Thymus (tissue), 11 donors: ENCODE results near the gene PPP2R5E. TPM values are rescaled to one million over a fixed set of nuclear protein-coding genes. Genes with fewer than 3 reads are reported as not detected.
"Not testable (repeated sequence)": the region's sequence is repeated elsewhere in the genome, so short reads cannot be mapped to it uniquely, and the experiment has no call there.

Experiments
- DNase-seq, 9 donors: peaks; one replicate each; pipeline ENCODE4 v3.0.0-alpha.2; 2013; ENCODE audit warnings: low spot score in 9 of 9, low read depth in 6 of 9, missing footprints in 1 of 9
- H3K27ac ChIP-seq, 2 donors: one replicate each; pipeline ENCODE4 v1.5.1; 2013; ENCODE audit warnings: control low read depth in 1 of 2, low read depth in 1 of 2, low read length in 1 of 2, mild to moderate bottlenecking in 1 of 2, moderate library complexity in 1 of 2
- H3K27me3 ChIP-seq, 2 donors: one replicate each; pipeline ENCODE4 v1.5.1; 2013; ENCODE audit warnings: low read length in 1 of 2; ENCODE audit not compliant: control insufficient read depth in 2 of 2, insufficient read depth in 1 of 2
- H3K36me3 ChIP-seq, 2 donors: one replicate each; pipeline ENCODE4 v1.5.1; 2013; ENCODE audit warnings: low read length in 1 of 2, mild to moderate bottlenecking in 1 of 2, moderate library complexity in 1 of 2; ENCODE audit not compliant: control insufficient read depth in 2 of 2, insufficient read depth in 2 of 2
- H3K4me1 ChIP-seq, 2 donors: one replicate each; pipeline ENCODE4 v1.5.1; 2013; ENCODE audit warnings: low read length in 2 of 2; ENCODE audit not compliant: control insufficient read depth in 2 of 2, insufficient read depth in 2 of 2
- H3K4me3 ChIP-seq, 2 donors: one replicate each; pipeline ENCODE4 v1.5.1; 2013; ENCODE audit warnings: low read length in 2 of 2, control low read depth in 1 of 2, mild to moderate bottlenecking in 1 of 2
- H3K9me3 ChIP-seq, 2 donors: one replicate each; pipeline ENCODE4 v1.5.1; 2013; ENCODE audit warnings: low read length in 1 of 2, mild to moderate bottlenecking in 1 of 2; ENCODE audit not compliant: control insufficient read depth in 2 of 2, insufficient read depth in 1 of 2
- WGBS: extraction: QIAGEN DNeasy Blood & Tissue Kit; methylation state at CpG from one replicate; pipeline ENCODE4 v1.1.7; 2013; 5-methylcytosine and 5-hydroxymethylcytosine counted together
- polyA plus RNA-seq: library from polyadenylated mRNA; stranded (reverse); fragments of 200-250 nt; gene quantifications from one replicate; pipeline ENCODE4 v1.2.3, GENCODE V29; 2013
- total RNA-seq: library from RNA; stranded (reverse); fragments of 120-200 nt; gene quantifications from one replicate; pipeline ENCODE4 v1.2.4, GENCODE V29; 2013
- donor health status: healthy.

Gene PPP2R5E
- total and polyA plus RNA-seq, 2 donors: 10.4 to 14.6 TPM

DNA sequence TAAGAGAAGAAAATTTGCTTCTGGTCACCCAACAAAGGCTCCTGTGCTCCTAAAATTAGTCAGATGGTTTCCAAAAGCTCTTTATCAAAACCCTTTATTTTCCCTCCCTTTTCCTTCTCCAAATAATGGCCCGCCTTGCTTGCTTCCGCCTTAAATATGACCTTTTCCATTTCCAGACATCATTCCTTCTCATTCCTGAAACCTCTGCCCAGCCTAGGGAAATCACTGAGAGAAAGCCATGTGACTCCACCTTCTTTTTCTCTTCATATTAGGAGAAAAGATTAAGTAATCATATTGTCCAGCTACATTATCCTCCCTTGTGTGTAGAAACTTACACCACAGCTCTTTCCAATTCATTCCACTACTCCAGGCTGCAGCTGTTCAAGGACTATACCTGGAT lies 148.7 kb downstream of the PPP2R5E start:
- no peaks in the 10 kb centered on the region for H3K27me3 ChIP-seq
- H3K4me3 ChIP-seq: no peak overlapping the region
- H3K4me1 ChIP-seq: no peaks in the 10 kb centered on the region
- H3K36me3 ChIP-seq: peaks cover 16 to 21% of the 10 kb centered on the region in 2 donors
- no peak for DNase-seq
- 91% methylated on average over 2 of the region's 2 CpGs for WGBS
- H3K9me3 ChIP-seq: no peaks in the 10 kb centered on the region
- no peak overlapping the region for H3K27ac ChIP-seq

DNA sequence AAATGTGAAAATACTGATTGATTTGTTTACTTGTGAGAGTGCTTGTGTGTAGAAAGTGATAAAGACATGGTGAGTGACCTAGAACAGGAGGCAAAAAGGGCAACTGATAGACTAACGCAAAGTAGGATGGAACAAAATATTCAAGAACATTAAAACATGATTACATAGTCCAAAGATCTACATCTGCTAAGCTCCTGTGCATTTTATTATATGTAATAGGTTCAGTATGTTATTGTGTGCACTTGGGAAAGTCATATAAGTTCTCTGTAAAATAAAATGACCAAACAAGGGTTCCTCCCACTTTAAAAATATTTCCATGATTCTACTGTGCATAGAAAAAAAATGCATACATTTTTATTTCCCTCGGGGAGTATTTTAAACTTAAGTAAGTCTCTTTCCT lies 150.2 kb downstream of the PPP2R5E start:
- H3K36me3 ChIP-seq: peaks cover 16 to 28% of the 10 kb centered on the region in 2 donors
- H3K4me3 ChIP-seq: no peak overlapping the region
- DNase-seq: no peak
- H3K9me3 ChIP-seq: no peaks in the 10 kb centered on the region
- H3K4me1 ChIP-seq: no peaks in the 10 kb centered on the region
- H3K27ac ChIP-seq: no peak overlapping the region
- H3K27me3 ChIP-seq: no peaks in the 10 kb centered on the region
- 93% methylated on average over 2 of the region's 2 CpGs for WGBS

DNA sequence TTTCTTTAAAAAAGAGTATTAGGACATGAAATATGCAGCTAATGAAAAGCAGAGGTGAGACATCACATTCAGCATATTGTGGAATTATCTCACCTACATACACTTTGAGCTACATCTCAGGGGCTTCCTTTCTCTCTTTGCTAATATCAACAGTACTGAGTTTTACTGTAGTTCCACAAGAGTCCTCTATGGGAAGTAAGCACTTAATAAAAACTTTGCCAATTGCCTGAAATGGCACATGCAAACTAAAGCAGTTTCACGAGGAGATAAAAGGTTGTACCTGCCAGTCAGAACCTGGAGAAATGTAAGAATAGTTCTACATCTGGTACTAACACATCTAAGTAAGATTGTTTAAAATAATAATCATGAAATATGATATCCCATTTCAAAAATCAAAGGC lies 150.9 kb downstream of the PPP2R5E start:
- no peak for DNase-seq
- Histone ChIP-seq H3K4me3 (no peak overlapping the region), H3K27me3 (no peaks in the 10 kb centered on the region), H3K36me3 (peaks cover 16 to 32% of the 10 kb centered on the region in 2 donors), H3K27ac (no peak overlapping the region), H3K4me1 (no peaks in the 10 kb centered on the region), H3K9me3 (no peaks in the 10 kb centered on the region)
- WGBS: 87% methylated on average over 1 of the region's 1 CpG

DNA sequence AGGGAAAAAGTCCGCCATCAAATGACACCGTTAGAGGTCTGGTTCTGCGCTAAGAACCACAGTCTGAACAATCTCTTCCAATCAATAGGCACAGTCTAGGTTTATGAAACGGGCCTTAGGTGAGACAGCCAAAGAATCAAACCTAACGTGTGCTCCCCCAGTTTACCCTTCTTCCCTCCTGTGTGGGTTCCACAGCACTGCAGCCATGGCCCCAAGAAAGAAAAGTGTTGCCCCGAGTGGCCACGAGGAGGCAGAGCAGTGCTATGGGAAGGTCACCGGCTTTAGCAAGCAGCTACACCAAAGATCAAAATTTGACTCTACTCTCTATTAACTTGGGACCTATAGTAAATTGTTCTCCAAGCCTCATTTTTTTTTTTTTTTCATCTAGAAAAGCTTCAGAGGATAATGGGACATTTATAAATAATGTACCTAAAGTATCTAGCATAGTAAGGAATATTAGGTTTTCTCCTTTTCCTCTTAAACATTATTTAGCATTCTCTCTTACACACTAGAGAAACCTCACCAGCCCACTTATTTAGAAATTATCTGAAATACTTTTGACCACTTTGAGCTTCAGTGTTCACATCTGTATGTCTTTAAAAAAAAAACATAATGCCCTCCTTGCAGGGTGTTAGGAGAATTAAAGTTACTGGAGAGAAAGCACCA lies 154.3 kb downstream of the PPP2R5E start:
- Histone ChIP-seq H3K9me3 (no peaks in the 10 kb centered on the region), H3K4me3 (no peak overlapping the region), H3K36me3 (peaks cover 19 to 33% of the 10 kb centered on the region in 2 donors), H3K27ac (no peak overlapping the region), H3K4me1 (peaks cover 0 to 2% of the 10 kb centered on the region in 2 donors), H3K27me3 (no peaks in the 10 kb centered on the region)
- DNase-seq: peak; percentile 9 to 65 (median 26)
- 65% methylated on average over 8 of the region's 8 CpGs for WGBS

DNA sequence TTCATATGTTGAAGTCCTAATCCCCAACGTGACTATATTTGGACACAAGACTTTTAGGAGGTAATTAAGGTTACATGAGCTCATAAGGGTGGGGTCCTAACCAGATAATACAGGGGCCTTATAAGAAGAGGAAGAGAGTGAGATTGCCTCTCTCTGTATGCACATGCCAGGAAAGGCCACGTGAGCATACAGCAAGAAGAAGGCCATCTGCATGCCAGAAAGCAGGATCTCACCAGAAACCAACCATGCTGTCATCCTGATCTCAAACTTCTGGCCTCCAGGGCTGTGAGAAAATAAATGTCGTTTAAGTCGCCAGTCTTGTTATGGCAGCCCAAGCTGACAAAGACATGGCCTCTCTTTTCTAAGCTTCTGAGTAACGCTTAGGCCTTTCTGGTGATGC lies 155.5 kb downstream of the PPP2R5E start:
- Histone ChIP-seq H3K9me3 (no peaks in the 10 kb centered on the region), H3K4me3 (no peak overlapping the region), H3K27me3 (no peaks in the 10 kb centered on the region), H3K27ac (no peak overlapping the region), H3K36me3 (peaks cover 20 to 34% of the 10 kb centered on the region in 2 donors), H3K4me1 (peaks cover 0 to 3% of the 10 kb centered on the region in 2 donors)
- WGBS: 98% methylated on average over 5 of the region's 5 CpGs
- DNase-seq: no peak

DNA sequence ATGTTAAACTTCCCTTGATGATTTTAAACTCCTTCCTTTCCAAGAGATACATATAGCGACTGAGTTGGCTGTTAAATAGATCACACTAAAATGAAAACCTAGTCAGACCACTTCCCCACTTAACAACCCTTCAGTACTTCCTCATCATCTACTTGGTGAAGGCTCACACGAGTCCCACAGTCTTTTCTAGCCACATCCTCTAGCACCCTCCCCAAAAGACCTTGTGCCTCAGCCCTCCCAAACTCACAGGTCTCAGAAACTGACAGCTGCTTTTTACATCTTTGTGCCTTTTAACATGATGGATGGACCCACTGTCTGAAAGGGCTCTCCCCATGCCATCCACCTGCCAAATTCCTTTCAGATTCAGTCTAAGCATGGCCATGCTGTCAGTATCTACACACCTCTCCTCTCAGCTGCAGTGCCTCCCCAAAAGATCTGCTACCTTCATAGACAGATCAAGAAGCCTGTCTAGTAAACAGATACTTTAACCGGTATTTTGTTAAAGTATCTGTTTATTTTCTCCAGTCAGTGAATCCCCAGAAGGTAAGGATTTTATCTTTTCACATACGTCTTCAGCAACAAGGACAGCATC lies 159.3 kb downstream of the PPP2R5E start:
- DNase-seq: peak in 7 of 9 donors; percentile 7 to 71 (median 31)

DNA sequence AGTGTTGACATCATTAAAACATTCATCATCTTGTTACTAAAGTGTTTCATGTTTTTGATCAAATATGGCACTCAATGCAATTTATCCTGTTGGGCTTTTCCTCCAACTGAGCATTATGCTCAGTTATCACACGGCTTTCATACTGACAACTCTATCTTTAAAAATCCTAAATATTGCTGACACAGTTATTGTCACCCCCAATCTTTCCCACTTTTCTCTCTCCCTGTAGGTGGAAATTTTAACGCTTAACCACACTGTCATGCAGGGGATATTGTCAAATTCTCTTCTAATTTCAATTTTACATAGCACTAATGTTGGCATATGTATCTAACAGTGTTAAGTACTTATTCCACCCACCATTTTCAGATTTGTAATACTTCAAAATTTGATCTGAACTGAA lies 164.7 kb downstream of the PPP2R5E start:
- WGBS: 100% methylated on average over 2 of the region's 2 CpGs
- H3K27ac ChIP-seq: no peak overlapping the region
- no peak for DNase-seq
- no peaks in the 10 kb centered on the region for H3K9me3 ChIP-seq
- H3K4me1 ChIP-seq: no peaks in the 10 kb centered on the region
- peaks cover 7 to 28% of the 10 kb centered on the region in 2 donors for H3K36me3 ChIP-seq
- H3K4me3 ChIP-seq: no peak overlapping the region
- no peaks in the 10 kb centered on the region for H3K27me3 ChIP-seq

More for the DNA sequence above, 159.3 kb downstream of the PPP2R5E start:
- H3K4me3 ChIP-seq: no peak overlapping the region
- 58% methylated on average over 4 of the region's 4 CpGs for WGBS
- H3K36me3 ChIP-seq: peaks cover 17 to 42% of the 10 kb centered on the region in 2 donors
- H3K4me1 ChIP-seq: peaks cover 0 to 3% of the 10 kb centered on the region in 2 donors
- H3K9me3 ChIP-seq: no peaks in the 10 kb centered on the region
- no peaks in the 10 kb centered on the region for H3K27me3 ChIP-seq
- no peak overlapping the region for H3K27ac ChIP-seq

DNA sequence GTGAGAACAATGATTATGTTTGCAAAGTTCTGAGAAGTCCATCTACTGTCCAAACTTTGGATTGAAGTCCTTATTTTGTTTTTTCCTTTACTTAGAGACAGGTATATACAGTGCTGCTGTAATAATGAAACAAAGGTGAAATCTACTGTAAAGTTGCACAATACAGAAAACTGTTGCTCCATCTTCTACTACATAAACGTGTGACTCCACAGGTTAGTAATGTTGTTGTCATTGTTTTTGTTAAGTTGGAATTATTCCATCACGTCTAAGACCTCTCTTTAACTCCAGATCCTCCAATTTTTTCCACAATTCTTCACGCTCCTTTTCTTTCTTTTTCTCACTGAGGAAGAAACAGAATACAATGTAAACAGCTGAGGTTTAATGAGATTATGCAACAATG lies 167.4 kb downstream of the PPP2R5E start:
- H3K27me3 ChIP-seq: no peaks in the 10 kb centered on the region
- peaks cover 0 to 9% of the 10 kb centered on the region in 2 donors for H3K36me3 ChIP-seq
- no peak for DNase-seq
- no peaks in the 10 kb centered on the region for H3K4me1 ChIP-seq
- H3K4me3 ChIP-seq: no peak overlapping the region
- WGBS: 95% methylated on average over 3 of the region's 3 CpGs
- no peak overlapping the region for H3K27ac ChIP-seq
- no peaks in the 10 kb centered on the region for H3K9me3 ChIP-seq

DNA sequence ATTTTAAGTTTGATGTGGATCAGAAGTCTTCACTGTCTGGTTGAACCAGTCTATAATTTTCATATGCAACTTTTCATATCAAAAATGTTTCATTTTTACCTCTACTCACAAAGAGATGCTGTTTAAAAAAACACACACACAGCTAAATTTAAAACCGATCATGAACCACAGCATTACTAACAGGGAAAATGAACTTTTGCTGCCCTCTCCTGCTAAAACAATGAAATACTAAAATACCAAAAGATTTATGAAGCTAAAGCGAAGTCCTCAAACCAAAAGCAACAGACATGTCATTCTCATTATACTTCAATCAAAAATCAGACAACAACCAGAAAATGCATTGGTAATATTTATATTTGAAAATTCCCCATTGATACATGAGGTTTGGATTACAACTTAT lies 171.6 kb downstream of the PPP2R5E start:
- DNase-seq, H3K36me3 ChIP-seq, H3K27ac ChIP-seq, H3K27me3 ChIP-seq, H3K9me3 ChIP-seq, H3K4me1 ChIP-seq, H3K4me3 ChIP-seq: not testable (repeated sequence)
- WGBS: 90% methylated on average over 2 of the region's 2 CpGs
